ENCODE data around the gene INS.

Gene INS

DNA sequence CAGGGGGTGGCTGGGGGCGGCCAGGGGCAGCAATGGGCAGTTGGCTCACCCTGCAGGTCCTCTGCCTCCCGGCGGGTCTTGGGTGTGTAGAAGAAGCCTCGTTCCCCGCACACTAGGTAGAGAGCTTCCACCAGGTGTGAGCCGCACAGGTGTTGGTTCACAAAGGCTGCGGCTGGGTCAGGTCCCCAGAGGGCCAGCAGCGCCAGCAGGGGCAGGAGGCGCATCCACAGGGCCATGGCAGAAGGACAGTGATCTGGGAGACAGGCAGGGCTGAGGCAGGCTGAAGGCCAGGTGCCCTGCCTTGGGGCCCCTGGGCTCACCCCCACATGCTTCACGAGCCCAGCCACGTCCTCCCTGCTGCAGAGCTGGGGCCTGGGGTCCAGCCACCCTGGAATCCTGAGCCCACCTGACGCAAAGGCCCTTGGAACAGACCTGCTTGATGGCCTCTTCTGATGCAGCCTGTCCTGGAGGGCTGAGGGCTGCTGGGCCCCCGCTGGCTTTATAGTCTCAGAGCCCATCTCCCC is at the start of gene INS:
Gene INS (minus strand): TSS at position 474 of the 524 bp plus-strand sequence. CDS start 238 bp downstream, at position 236.
- DNase-seq (no peak), ATAC-seq (no peak)
- Mint-ChIP-seq H3K36me3 (ENCODE audit: low read depth) (no peaks in the 10 kb centered on the region), H3K27me3 (no peaks in the 10 kb centered on the region), H3K9me3 (no peaks in the 10 kb centered on the region), H3K27ac (no peak within 1 kb of the TSS), H3K4me3 (no peak within 1 kb of the TSS), H3K4me1 (no peaks in the 10 kb centered on the region)

GRCh38 chr11:2210366-2211112 is 49.5 kb upstream of the INS start:
- peak; percentile 0 for DNase-seq
- no peaks in the 10 kb centered on the region for H3K27me3 Mint-ChIP-seq
- H3K4me3 Mint-ChIP-seq, result no peak overlapping the region
- H3K4me1 Mint-ChIP-seq, result peaks cover 13% of the 10 kb centered on the region
- no peak overlapping the region for H3K27ac Mint-ChIP-seq
- H3K9me3 Mint-ChIP-seq, result no peaks in the 10 kb centered on the region
- no peaks in the 10 kb centered on the region for H3K36me3 Mint-ChIP-seq (ENCODE audit: low read depth)
- ATAC-seq, result no peak

GRCh38 chr11:2209900-2210321 is 48.9 kb upstream of the INS start:
- H3K9me3 Mint-ChIP-seq, result no peaks in the 10 kb centered on the region
- no peak overlapping the region for H3K4me3 Mint-ChIP-seq
- H3K27me3 Mint-ChIP-seq, result no peaks in the 10 kb centered on the region
- DNase-seq (peak; percentile 0), ATAC-seq (no peak)
- no peaks in the 10 kb centered on the region for H3K36me3 Mint-ChIP-seq (ENCODE audit: low read depth)
- H3K4me1 Mint-ChIP-seq, result peaks cover 13% of the 10 kb centered on the region
- H3K27ac Mint-ChIP-seq, result no peak overlapping the region

DNA sequence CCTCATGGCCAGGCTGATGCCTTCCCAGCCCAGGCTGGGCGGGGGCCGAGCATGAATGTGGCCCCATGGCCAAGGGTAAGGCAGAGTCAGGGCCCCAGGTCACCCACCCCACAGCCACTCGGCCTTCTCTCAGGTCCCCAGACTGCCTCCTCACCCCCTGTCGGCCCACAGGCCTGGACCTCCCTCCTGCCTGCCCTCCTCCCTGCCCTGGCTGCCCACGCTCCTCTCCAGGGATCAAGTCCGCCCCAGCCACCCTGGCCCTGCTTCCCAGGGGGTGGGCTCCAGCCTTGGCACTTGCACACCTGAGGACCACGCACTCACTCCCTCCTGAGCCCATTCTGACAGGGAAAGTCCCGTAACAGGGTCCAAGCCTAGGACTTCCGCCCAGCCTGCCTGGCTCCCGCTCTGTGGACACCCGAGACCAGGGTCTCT is 48.4 kb upstream of the INS start:
- Mint-ChIP-seq H3K27ac (no peak overlapping the region), H3K4me1 (peaks cover 12% of the 10 kb centered on the region), H3K36me3 (ENCODE audit: low read depth) (no peaks in the 10 kb centered on the region), H3K4me3 (no peak overlapping the region), H3K9me3 (no peaks in the 10 kb centered on the region), H3K27me3 (no peaks in the 10 kb centered on the region)
- DNase-seq (peak; percentile 0), ATAC-seq (no peak)

DNA sequence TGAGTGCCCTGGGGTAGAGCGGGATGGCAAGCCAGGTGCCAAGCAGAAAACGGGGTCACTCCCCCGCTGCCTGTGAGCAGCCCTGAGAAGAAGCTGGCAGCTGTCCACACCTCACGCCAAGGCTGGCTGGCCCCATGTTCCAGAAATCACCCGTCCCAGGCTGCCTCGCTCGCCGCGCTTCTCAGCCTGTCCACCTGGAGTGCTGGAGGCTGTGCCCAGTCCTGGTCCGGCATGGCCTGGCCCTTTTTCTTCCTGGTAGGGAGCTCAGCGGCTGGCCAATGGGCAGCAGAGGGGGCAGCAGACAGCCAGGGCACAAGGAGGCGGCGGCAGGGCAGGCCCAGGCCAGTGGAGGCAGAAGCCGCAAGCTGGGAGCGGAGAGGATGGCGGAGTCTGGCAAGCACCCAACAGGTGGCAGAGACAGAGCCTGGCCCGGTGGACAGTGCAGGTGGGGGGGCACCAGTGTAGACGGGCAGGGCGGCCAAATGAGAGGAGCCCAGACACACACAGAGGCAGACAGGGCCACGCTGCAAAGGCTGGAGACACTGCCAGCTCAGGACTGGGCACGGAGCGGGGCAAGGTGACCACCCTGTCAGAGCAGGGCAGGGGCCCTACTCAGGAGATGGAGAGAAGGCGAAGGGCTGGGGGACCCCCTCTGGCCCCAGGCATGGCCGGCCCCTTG is 47.8 kb upstream of the INS start:
- Mint-ChIP-seq H3K4me3 (no peak overlapping the region), H3K27ac (no peak overlapping the region), H3K4me1 (peaks cover 7% of the 10 kb centered on the region), H3K27me3 (no peaks in the 10 kb centered on the region), H3K36me3 (ENCODE audit: low read depth) (no peaks in the 10 kb centered on the region), H3K9me3 (no peaks in the 10 kb centered on the region)
- DNase-seq (peak; percentile 0), ATAC-seq (no peak)

- no peaks in the 10 kb centered on the region for H3K9me3 Mint-ChIP-seq
- peak; percentile 0 for DNase-seq
- H3K4me3 Mint-ChIP-seq, result no peak overlapping the region
- no peaks in the 10 kb centered on the region for H3K36me3 Mint-ChIP-seq (ENCODE audit: low read depth)
- no peaks in the 10 kb centered on the region for H3K27me3 Mint-ChIP-seq
- H3K4me1 Mint-ChIP-seq, result peaks cover 2% of the 10 kb centered on the region
- no peak for ATAC-seq
- no peak overlapping the region for H3K27ac Mint-ChIP-seq
Measured at GRCh38 chr11:2207773-2208621, 47.0 kb upstream of the INS start.

DNA sequence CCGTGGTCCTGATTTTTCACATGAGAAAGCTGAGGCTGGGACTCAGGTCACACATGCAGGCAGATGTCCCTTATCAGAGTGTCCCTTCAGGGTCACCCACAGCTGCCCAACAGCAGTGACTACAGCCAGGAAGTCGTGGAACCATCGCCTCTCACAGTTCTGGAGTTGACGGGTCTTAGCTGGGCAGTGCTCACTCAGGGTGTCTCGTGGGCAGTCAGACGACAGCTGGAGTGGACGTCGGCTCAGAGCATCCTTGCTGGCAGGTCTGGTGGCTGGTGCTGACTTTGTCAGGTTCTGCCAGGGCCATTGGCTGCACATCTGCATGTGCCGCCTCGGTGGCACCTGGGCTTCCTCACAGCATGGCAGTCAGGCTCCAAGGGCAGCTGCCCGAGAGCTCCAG is 46.2 kb upstream of the INS start:
- DNase-seq (no peak), ATAC-seq (no peak)
- no peaks in the 10 kb centered on the region for H3K27me3 Mint-ChIP-seq
- no peaks in the 10 kb centered on the region for H3K36me3 Mint-ChIP-seq (ENCODE audit: low read depth)
- H3K4me1 Mint-ChIP-seq, result no peaks in the 10 kb centered on the region
- H3K4me3 Mint-ChIP-seq, result no peak overlapping the region
- H3K9me3 Mint-ChIP-seq, result no peaks in the 10 kb centered on the region
- no peak overlapping the region for H3K27ac Mint-ChIP-seq

DNA sequence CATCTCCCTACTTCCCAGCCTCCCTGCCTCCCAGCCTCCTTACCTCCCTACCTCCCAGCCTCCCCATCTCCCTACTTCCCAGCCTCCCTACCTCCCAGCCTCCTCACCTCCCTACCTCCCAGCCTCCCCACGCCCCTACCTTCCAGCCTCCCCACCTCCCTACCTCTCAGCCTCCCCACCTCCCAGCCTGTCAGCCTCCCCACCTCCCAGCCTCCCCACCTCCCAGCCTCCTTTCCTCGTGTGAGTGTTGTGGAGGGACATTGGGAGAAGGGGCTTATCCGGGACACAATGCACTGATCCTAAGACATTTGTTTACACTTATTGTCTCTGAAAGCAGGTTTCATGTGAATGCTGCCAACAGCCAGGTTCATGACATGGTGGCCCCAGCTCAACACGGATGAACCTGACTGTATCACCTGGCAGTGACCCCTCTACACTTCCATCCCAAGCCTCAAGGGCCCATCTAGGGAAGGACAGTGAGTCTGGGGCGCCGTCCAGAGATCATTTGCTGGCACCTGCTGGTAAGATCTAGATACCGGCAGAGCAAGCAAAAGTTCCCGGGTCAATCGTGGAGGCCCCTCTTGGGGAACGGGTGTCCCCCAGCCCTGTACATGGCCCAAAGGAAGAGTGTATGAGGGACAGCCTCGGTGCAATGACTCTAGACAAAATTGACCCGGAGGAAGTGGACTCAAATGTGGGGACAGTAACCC is 45.1 kb upstream of the INS start:
- H3K4me3 Mint-ChIP-seq, result no peak overlapping the region
- no peak for DNase-seq
- no peak overlapping the region for H3K27ac Mint-ChIP-seq
- H3K27me3 Mint-ChIP-seq, result no peaks in the 10 kb centered on the region
- ATAC-seq, result no peak
- no peaks in the 10 kb centered on the region for H3K9me3 Mint-ChIP-seq
- H3K36me3 Mint-ChIP-seq (ENCODE audit: low read depth), result no peaks in the 10 kb centered on the region
- H3K4me1 Mint-ChIP-seq, result no peaks in the 10 kb centered on the region

DNA sequence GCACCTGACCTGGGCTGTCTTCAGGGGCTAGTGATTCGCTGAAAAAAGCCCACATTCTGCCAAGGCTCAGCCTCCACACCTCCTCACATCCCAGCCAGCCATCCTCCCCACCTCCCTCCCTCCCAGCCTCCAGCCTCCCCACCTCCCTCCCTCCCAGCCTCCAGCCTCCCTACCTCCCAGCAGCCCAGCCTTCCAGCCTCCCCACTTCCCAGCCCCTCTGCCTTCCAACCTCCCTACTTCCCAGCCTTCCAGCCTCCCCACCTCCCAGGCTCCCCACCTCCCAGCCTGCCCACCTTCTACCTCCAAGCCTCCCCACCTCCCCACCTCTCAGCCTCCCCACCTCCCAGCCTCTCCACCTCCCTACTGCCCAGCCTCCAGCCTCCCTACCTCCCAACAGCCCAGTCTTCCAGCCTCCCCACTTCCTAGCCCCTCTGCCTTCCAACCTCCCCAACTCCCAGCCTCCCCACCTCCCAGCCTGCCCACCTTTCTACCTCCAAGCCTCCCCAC is 44.3 kb upstream of the INS start:
- DNase-seq, result no peak
- no peaks in the 10 kb centered on the region for H3K36me3 Mint-ChIP-seq (ENCODE audit: low read depth)
- no peak overlapping the region for H3K4me3 Mint-ChIP-seq
- H3K4me1 Mint-ChIP-seq, result no peaks in the 10 kb centered on the region
- H3K9me3 Mint-ChIP-seq, result no peaks in the 10 kb centered on the region
- H3K27me3 Mint-ChIP-seq, result no peaks in the 10 kb centered on the region
- H3K27ac Mint-ChIP-seq, result no peak overlapping the region
- ATAC-seq, result no peak

- no peaks in the 10 kb centered on the region for H3K9me3 Mint-ChIP-seq
Measured at GRCh38 chr11:2204361-2205213, 43.6 kb upstream of the INS start.

DNA sequence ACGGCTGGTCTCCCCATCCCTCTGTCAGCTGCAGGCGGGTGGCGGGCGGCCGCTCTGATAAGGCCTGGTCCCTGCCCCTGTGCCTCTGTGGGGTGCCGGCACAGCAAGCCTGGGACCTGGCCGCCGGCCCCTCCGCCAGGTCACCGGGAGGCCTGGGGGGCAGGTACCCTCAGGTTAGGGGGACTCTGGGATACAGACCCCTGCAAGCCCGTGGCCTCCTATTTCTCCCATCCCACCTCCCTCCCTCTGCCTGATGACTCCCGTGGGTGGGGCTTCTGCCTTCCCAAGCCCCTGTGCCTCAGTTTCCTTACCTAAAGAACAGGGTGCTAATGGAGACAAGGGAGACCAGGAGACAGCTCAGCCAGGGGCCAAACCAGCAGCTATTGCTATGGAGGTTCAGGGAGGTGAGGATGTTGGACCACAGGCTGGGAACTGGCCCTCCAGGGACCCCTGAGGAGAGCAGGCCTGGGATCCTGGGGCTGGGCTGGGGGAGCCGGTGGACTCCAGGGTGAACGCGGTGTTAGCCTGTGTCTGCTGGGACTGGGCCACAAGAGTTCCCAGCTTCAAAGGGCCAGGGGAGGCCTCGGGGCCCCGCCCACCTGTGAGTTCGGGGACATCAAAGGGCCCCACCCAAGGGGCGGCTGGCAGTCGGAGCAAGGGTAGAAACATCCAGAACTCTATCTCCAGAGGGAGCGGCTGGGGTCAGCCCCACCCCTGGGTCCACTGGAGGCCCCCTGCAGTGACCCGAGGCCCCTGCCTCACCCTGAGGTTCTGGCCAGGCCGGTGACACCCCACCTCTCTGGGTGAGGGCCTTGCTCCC is 42.6 kb upstream of the INS start:
- Mint-ChIP-seq H3K36me3 (ENCODE audit: low read depth) (no peaks in the 10 kb centered on the region), H3K27me3 (no peaks in the 10 kb centered on the region), H3K4me3 (no peak overlapping the region), H3K4me1 (no peaks in the 10 kb centered on the region), H3K27ac (no peak overlapping the region), H3K9me3 (no peaks in the 10 kb centered on the region)
- ATAC-seq (no peak), DNase-seq (no peak)

More at GRCh38 chr11:2204361-2205213, 43.6 kb upstream of the INS start:
- Mint-ChIP-seq H3K27ac (no peak overlapping the region), H3K36me3 (ENCODE audit: low read depth) (no peaks in the 10 kb centered on the region), H3K4me1 (no peaks in the 10 kb centered on the region), H3K27me3 (no peaks in the 10 kb centered on the region), H3K4me3 (no peak overlapping the region)
- ATAC-seq, result no peak
- no peak for DNase-seq

DNA sequence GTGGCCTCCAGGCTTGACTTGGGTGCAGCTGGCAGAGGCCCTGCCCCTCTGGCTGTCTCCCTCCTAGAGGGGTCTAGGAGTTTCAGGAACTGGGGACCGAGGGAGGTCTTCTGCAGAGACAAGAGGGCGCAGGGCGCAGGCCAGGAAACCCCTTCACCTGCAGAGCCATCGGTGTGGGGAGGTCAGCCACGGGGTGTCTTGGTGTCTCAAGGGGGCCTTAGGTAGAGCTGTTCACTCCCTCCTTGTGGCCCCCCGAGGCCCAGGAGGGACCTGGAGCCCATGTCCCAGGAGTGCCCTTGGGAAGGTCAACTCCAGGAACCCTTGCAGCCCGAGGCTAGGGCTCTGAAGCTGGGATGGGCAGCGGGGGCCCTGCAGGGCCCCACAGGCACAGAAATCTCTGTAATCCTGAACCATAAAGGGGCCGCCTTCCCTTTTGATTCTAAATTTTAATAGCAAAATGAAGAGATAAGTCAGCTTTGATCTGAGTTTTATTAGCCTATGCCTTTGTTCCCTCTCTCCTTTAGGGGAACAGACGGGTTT is 42.0 kb upstream of the INS start:
- Mint-ChIP-seq H3K9me3 (no peaks in the 10 kb centered on the region), H3K27ac (no peak overlapping the region), H3K27me3 (no peaks in the 10 kb centered on the region), H3K4me1 (no peaks in the 10 kb centered on the region), H3K4me3 (no peak overlapping the region), H3K36me3 (ENCODE audit: low read depth) (no peaks in the 10 kb centered on the region)
- DNase-seq (no peak), ATAC-seq (no peak)
